Stomach (tissue), 9 donors: Measurements from ENCODE around the gene POC1A. TPM values are rescaled to one million over a fixed set of nuclear protein-coding genes. Genes with fewer than 3 reads are reported as not detected.

Experiments
- DNase-seq, 2 donors: peaks; one replicate each; pipeline versions ENCODE4 v3.0.0 to v3.0.0-alpha.2; 2013 to 2019
- H3K27ac ChIP-seq, 5 donors: fragments of 200-600 bp in 4 of 5; sonication (generic) in 4 of 5; one replicate each; pipeline ENCODE4 v1.5.1; 2013 to 2019; ENCODE audit warnings: mild to moderate bottlenecking in 1 of 5, moderate library complexity in 1 of 5
- H3K27me3 ChIP-seq, 3 donors: fragments of 200-600 bp; sonication (generic); one replicate each; pipeline ENCODE4 v1.5.1; 2017 to 2019; ENCODE audit warnings: mixed run types in 1 of 3
- H3K36me3 ChIP-seq, 4 donors: fragments of 200-600 bp; sonication (generic); 1 replicate in 3 of 4; 2 replicates in 1 of 4; pipeline ENCODE4 v1.5.1; 2016 to 2019
- H3K4me1 ChIP-seq, 4 donors: fragments of 200-600 bp; sonication (generic); one replicate each; pipeline ENCODE4 v1.5.1; 2016 to 2019
- H3K4me3 ChIP-seq, 4 donors: fragments of 200-600 bp; sonication (generic) in 3 of 4; one replicate each; pipeline ENCODE4 v1.5.1; 2016 to 2019; ENCODE audit warnings: mild to moderate bottlenecking in 1 of 4
- H3K9me3 ChIP-seq, 4 donors: fragments of 200-600 bp; sonication (generic); one replicate each; pipeline ENCODE4 v1.5.1; 2016 to 2019
- CTCF ChIP-seq, 7 experiments: fragments of 450-650 bp in 4 of 7; fragments of 200-600 bp in 3 of 7; sonication (generic) in 3 of 7; IDR thresholded peaks; one replicate each; pipeline ENCODE4 v1.5.1; 2016 to 2019; ENCODE audit warnings: antibody characterized with exemption in 7 of 7, control low read depth in 2 of 7, mild to moderate bottlenecking in 1 of 7
- EP300 ChIP-seq: sonication (generic); formaldehyde crosslinking; IDR thresholded peaks from one replicate; pipeline ENCODE4 v1.6.1; 2017; ENCODE audit warnings: antibody characterized with exemption
- POLR2A ChIP-seq, 4 donors: fragments of 450-650 bp; IDR thresholded peaks; one replicate each; pipeline ENCODE4 v1.6.1; 2016; ENCODE audit warnings: antibody characterized with exemption in 4 of 4, control low read depth in 2 of 4, mild to moderate bottlenecking in 1 of 4, moderate library complexity in 1 of 4
- POLR2AphosphoS5 ChIP-seq, 3 donors: sonication (generic); formaldehyde crosslinking; IDR thresholded peaks; one replicate each; pipeline ENCODE4 v1.6.1; 2016; ENCODE audit warnings: antibody characterized with exemption in 3 of 3
- WGBS, 5 donors: extraction: QIAGEN DNeasy Blood & Tissue Kit in 3 of 5; methylation state at CpG; one replicate each; pipeline versions ENCODE4 v1.1.5 to v1.1.7; 2013 to 2018; 5-methylcytosine and 5-hydroxymethylcytosine counted together
- intact Hi-C: fragments of 100-400 bp; cut with DNase I; formaldehyde crosslinking; loops from one replicate; pipeline ENCODE4 v1.15.1; 2023; ENCODE audit warnings: low total_unique reads
- polyA plus RNA-seq, 3 donors: library from polyadenylated mRNA; stranded (reverse); fragments of 200-250 nt; gene quantifications; one replicate each; pipeline ENCODE4 v1.2.3, GENCODE V29; 2013
- total RNA-seq, 5 donors: library from RNA; depleted of rRNA; stranded (reverse); fragments of >200 nt; gene quantifications; one replicate each; pipeline versions ENCODE4 v1.1.0 to v1.2.3, GENCODE V29; 2014 to 2016
- donor health status: healthy with polysubstance abuse.
- donor health status: Bipolar disorder and iron deficiency.
- donor health status: healthy.

POC1A gene
- total and polyA plus RNA-seq, 8 donors, result 1.8 to 23.2 (median 3.5) TPM; not detected in 1

GRCh38 chr3:52050571-52050970 is 103.7 kb downstream of the POC1A start:
- Histone ChIP-seq H3K36me3 (peaks cover 27 to 54% (median 46%) of the 10 kb centered on the region in 4 donors), H3K4me3 (no peak overlapping the region), H3K4me1 (peaks cover 65 to 86% (median 82%) of the 10 kb centered on the region in 4 donors), H3K9me3 (no peaks in the 10 kb centered on the region), H3K27ac (no peak overlapping the region), H3K27me3 (no peaks in the 10 kb centered on the region)
- TF ChIP-seq EP300 (no peak), POLR2AphosphoS5 (IDR thresholded peaks at IDR 0.05) (no peak)
- DNase-seq, result no peak
- WGBS, 5 donors, result 88 to 92% (median 91%) methylated on average over 15 to 21 of the region's 21 CpGs
- intact Hi-C loops, result no loop called here

- Histone ChIP-seq H3K27ac (peak overlapping the region in 2 of 5 donors; percentile 32 to 71), H3K4me3 (no peak overlapping the region), H3K27me3 (no peaks in the 10 kb centered on the region), H3K9me3 (no peaks in the 10 kb centered on the region), H3K36me3 (peaks cover 27 to 54% (median 46%) of the 10 kb centered on the region in 4 donors), H3K4me1 (peaks cover 60 to 77% (median 72%) of the 10 kb centered on the region in 4 donors)
- intact Hi-C loops, result no loop called here
- no peak for DNase-seq
- no peak for TF ChIP-seq EP300
- TF ChIP-seq CTCF (IDR thresholded peaks at IDR 0.05), result no peak
- TF ChIP-seq POLR2AphosphoS5 (IDR thresholded peaks at IDR 0.05), result no peak
- TF ChIP-seq POLR2A (IDR thresholded peaks at IDR 0.05), result no peak
- WGBS, 5 donors, result 59 to 71% (median 61%) methylated on average over 2 of the region's 2 CpGs
Measured at GRCh38 chr3:52049503-52049902, 104.7 kb downstream of the POC1A start.

GRCh38 chr3:52047295-52047960 is 106.8 kb downstream of the POC1A start:
- Histone ChIP-seq H3K4me1 (peaks cover 47 to 65% (median 55%) of the 10 kb centered on the region in 4 donors), H3K27me3 (no peaks in the 10 kb centered on the region), H3K4me3 (no peak overlapping the region), H3K27ac (peak overlapping the region; percentile 51 to 79 (median 77)), H3K36me3 (peaks cover 27 to 43% (median 38%) of the 10 kb centered on the region in 4 donors), H3K9me3 (no peaks in the 10 kb centered on the region)
- peak in 1 of 3 donors; percentile 30 for TF ChIP-seq POLR2AphosphoS5 (IDR thresholded peaks at IDR 0.05)
- TF ChIP-seq POLR2A (IDR thresholded peaks at IDR 0.05), result no peak
- TF ChIP-seq CTCF (IDR thresholded peaks at IDR 0.05), result no peak
- WGBS, 5 donors, result 28 to 71% (median 49%) methylated on average over 9 to 20 of the region's 20 CpGs
- DNase-seq, result peak; percentile 56 to 80
- intact Hi-C loops, result no loop called here

GRCh38 chr3:52046902-52047239 is 107.4 kb downstream of the POC1A start:
- H3K27ac ChIP-seq, result peak overlapping the region; percentile 51 to 79 (median 77)
- WGBS, 5 donors, result 55 to 76% (median 72%) methylated on average over 5 to 7 of the region's 7 CpGs
- TF ChIP-seq CTCF (IDR thresholded peaks at IDR 0.05), result no peak
- no peak for TF ChIP-seq EP300
- no peak for TF ChIP-seq POLR2A (IDR thresholded peaks at IDR 0.05)
- no peak for TF ChIP-seq POLR2AphosphoS5 (IDR thresholded peaks at IDR 0.05)

More at GRCh38 chr3:52046902-52047239, 107.4 kb downstream of the POC1A start:
- Histone ChIP-seq H3K27me3 (no peaks in the 10 kb centered on the region), H3K9me3 (no peaks in the 10 kb centered on the region), H3K4me3 (no peak overlapping the region), H3K36me3 (peaks cover 24 to 38% (median 34%) of the 10 kb centered on the region in 4 donors), H3K4me1 (peaks cover 41 to 60% (median 49%) of the 10 kb centered on the region in 4 donors)
- DNase-seq, result no peak
- intact Hi-C loops, result no loop called here
